IMR-90 (cell line): ENCODE data around the gene CRISP2. TPM values are rescaled to one million over a fixed set of nuclear protein-coding genes. Genes with fewer than 3 reads are reported as not detected.

ENCODE experiments used
- ATAC-seq: fragments of 200-7000 bp; cut with Tn5 transposase; 2 replicates; pipeline ENCODE4 v1.9.1; 2020; ENCODE audit warnings: low read depth, mild to moderate bottlenecking, moderate library complexity
- BruUV-seq: library from RNA; stranded (reverse); fragments of 400-500 nt; replicated peaks from 2 replicates; lab custom pipeline; 2021; lab: Mats Ljungman, UMichigan
- CTCF ChIA-PET: fragments of 300-600 bp; formaldehyde crosslinking; extraction: SDS; loops from one replicate; lab custom pipeline; 2021; ENCODE audit warnings: antibody characterized with exemption; lab: Yijun Ruan, JAX
- POLR2A ChIA-PET: fragments of 300-600 bp; sonication (Branson Sonifier 250); formaldehyde crosslinking; loops from one replicate; lab custom pipeline; 2022; ENCODE audit warnings: antibody characterized with exemption; ENCODE audit not compliant: unreplicated experiment; lab: Charles Lee
- DNase-seq: peaks from one replicate; pipeline ENCODE4 v3.0.0; 2013
- H2AFZ ChIP-seq: replicated peaks from 2 replicates; pipeline ENCODE3; 2013; ENCODE audit warnings: low read length, mild to moderate bottlenecking; ENCODE audit not compliant: poor library complexity
- H2AK5ac ChIP-seq: 2 replicates; pipeline ENCODE4 v1.6.1; 2013; ENCODE audit warnings: low read depth, low read length, inconsistent platforms
- H2AK9ac ChIP-seq: replicated peaks from 2 replicates; pipeline ENCODE3; 2013; ENCODE audit warnings: mild to moderate bottlenecking, low read depth, low read length, moderate library complexity; ENCODE audit not compliant: poor library complexity
- H2BK120ac ChIP-seq: 2 replicates; pipeline ENCODE4 v1.6.1; 2013; ENCODE audit warnings: low read depth, low read length, inconsistent platforms
- H2BK15ac ChIP-seq: 3 replicates; pipeline ENCODE4 v1.6.1; 2013; ENCODE audit warnings: low read depth, low read length, inconsistent platforms
- H2BK20ac ChIP-seq: 2 replicates; pipeline ENCODE4 v1.6.1; 2013; ENCODE audit warnings: low read depth, mild to moderate bottlenecking, inconsistent platforms, low read length, moderate library complexity
- H2BK5ac ChIP-seq: 2 replicates; pipeline ENCODE4 v1.6.1; 2013; ENCODE audit warnings: mild to moderate bottlenecking, low read depth, low read length, inconsistent platforms; ENCODE audit not compliant: poor library complexity, severe bottlenecking
- H3K14ac ChIP-seq: replicated peaks from 2 replicates; pipeline ENCODE4 v1.6.1; 2013; ENCODE audit warnings: low read depth, low read length, inconsistent platforms
- H3K18ac ChIP-seq: 2 replicates; pipeline ENCODE4 v1.6.1; 2013; ENCODE audit warnings: low read depth, low read length, control low read depth
- H3K23ac ChIP-seq: 2 replicates; pipeline ENCODE4 v1.6.1; 2013; ENCODE audit warnings: low read depth, low read length, inconsistent platforms
- H3K27ac ChIP-seq: 2 replicates; pipeline ENCODE4 v1.5.1; 2013; ENCODE audit warnings: mild to moderate bottlenecking, control low read depth, low read length; ENCODE audit not compliant: insufficient read depth
- H3K27me3 ChIP-seq: 2 replicates; pipeline ENCODE4 v1.6.1; 2013; ENCODE audit warnings: low read length; ENCODE audit not compliant: control insufficient read depth, insufficient read depth
- H3K36me3 ChIP-seq: 2 replicates; pipeline ENCODE4 v1.6.1; 2013; ENCODE audit warnings: low read length, mixed read lengths; ENCODE audit not compliant: control insufficient read depth, insufficient read depth
- H3K4ac ChIP-seq: 2 replicates; pipeline ENCODE4 v1.6.1; 2013; ENCODE audit warnings: low read depth, low read length, inconsistent platforms
- H3K4me1 ChIP-seq: 2 replicates; pipeline ENCODE4 v1.6.1; 2013; ENCODE audit warnings: low read length, mixed read lengths; ENCODE audit not compliant: control insufficient read depth, insufficient read depth
- H3K4me2 ChIP-seq: 2 replicates; pipeline ENCODE4 v1.6.1; 2013; ENCODE audit warnings: low read depth, mild to moderate bottlenecking, control low read depth, low read length, moderate library complexity
- H3K4me3 ChIP-seq: 2 replicates; pipeline ENCODE4 v1.5.1; 2013; ENCODE audit warnings: low read depth, mild to moderate bottlenecking, control low read depth, low read length, moderate library complexity; ENCODE audit not compliant: insufficient read depth
- H3K56ac ChIP-seq: 2 replicates; pipeline ENCODE4 v1.6.1; 2013; ENCODE audit warnings: low read length, inconsistent platforms; ENCODE audit not compliant: insufficient read depth; ENCODE audit errors: extremely low read depth
- H3K79me1 ChIP-seq, 2 experiments: 2 replicates each; pipeline ENCODE4 v1.6.1; 2013; ENCODE audit warnings: low read length in 2 of 2, inconsistent platforms in 1 of 2, low read depth in 1 of 2
- H3K9ac ChIP-seq: 2 replicates; pipeline ENCODE4 v1.6.1; 2013; ENCODE audit warnings: low read depth, low read length, control low read depth
- H3K9me1 ChIP-seq: 2 replicates; pipeline ENCODE4 v1.6.1; 2013; ENCODE audit warnings: low read length, inconsistent platforms; ENCODE audit not compliant: insufficient read depth
- H3K9me3 ChIP-seq: 2 replicates; pipeline ENCODE4 v1.6.1; 2013; ENCODE audit warnings: low read length; ENCODE audit not compliant: control insufficient read depth, insufficient read depth
- H4K20me1 ChIP-seq: 2 replicates; pipeline ENCODE4 v1.6.1; 2013; ENCODE audit warnings: low read length, inconsistent platforms; ENCODE audit not compliant: insufficient read depth
- H4K5ac ChIP-seq: 2 replicates; pipeline ENCODE4 v1.6.1; 2013; ENCODE audit warnings: mild to moderate bottlenecking, low read depth, low read length, control low read depth
- H4K8ac ChIP-seq, 2 experiments: 2 replicates each; pipeline ENCODE4 v1.6.1; 2013; ENCODE audit warnings: low read depth in 2 of 2, low read length in 2 of 2, control low read depth in 1 of 2, inconsistent platforms in 1 of 2
- H4K91ac ChIP-seq: 2 replicates; pipeline ENCODE4 v1.6.1; 2013; ENCODE audit warnings: low read depth, low read length, inconsistent platforms; ENCODE audit not compliant: insufficient read depth
- NFE2L2 ChIP-seq: fragments of 150-350 bp; IDR thresholded peaks from 2 replicates; pipeline ENCODE4 v1.6.1; 2016; ENCODE audit warnings: low read depth, mild to moderate bottlenecking, low read length
- POLR2A ChIP-seq: IDR thresholded peaks from 2 replicates; pipeline ENCODE4 v1.6.1; 2012; ENCODE audit warnings: mild to moderate bottlenecking, low read depth, low read length
- RFX5 ChIP-seq: IDR thresholded peaks from 2 replicates; pipeline ENCODE4 v1.8.0; 2012; ENCODE audit warnings: low read depth, mild to moderate bottlenecking, low read length, moderate library complexity
- USF2 ChIP-seq: fragments of 150-350 bp; IDR thresholded peaks from 2 replicates; pipeline ENCODE4 v1.6.1; 2017; ENCODE audit warnings: mild to moderate bottlenecking, antibody characterized with exemption, low read length, low read depth
- WGBS, 2 experiments: methylation state at CpG; one replicate each; pipeline versions ENCODE4 v1.1.5 to v1.1.7; 2013; ENCODE audit warnings: missing lambda C conversion rate in 2 of 2; ENCODE audit not compliant: insufficient read length in 1 of 2; ENCODE audit errors: extremely low coverage in 2 of 2; 5-methylcytosine and 5-hydroxymethylcytosine counted together
- dilution Hi-C: fragments of 300-500 bp; cut with HindIII; formaldehyde crosslinking; loops from one replicate; pipeline ENCODE4 v1.14.3; 2018; ENCODE audit warnings: low sequenced_read_pairs; ENCODE audit not compliant: unreplicated experiment
- in situ Hi-C: fragments of 300-500 bp; cut with MboI; formaldehyde crosslinking; loops from 3 replicates; pipeline ENCODE4 v1.14.3; 2019; ENCODE audit warnings: low sequenced_read_pairs, inconsistent platforms, mixed read lengths
- intact Hi-C: fragments of 100-400 bp; cut with micrococcal nuclease; formaldehyde crosslinking; loops from 2 replicates; pipeline ENCODE4 v1.10.0; 2022
- polyA plus RNA-seq, 3 experiments: library from polyadenylated mRNA; depleted of rRNA; stranded (reverse); fragments of >200 nt; gene quantifications; 2 replicates each; pipeline ENCODE4 v1.2.3, GENCODE V29; 2012; ENCODE audit warnings: low replicate concordance in 1 of 3
- total RNA-seq: library from RNA; depleted of rRNA; stranded (reverse); fragments of >200 nt; gene quantifications from 2 replicates; pipeline ENCODE4 v1.2.3, GENCODE V29; 2012

The CRISP2 gene
- total and polyA plus RNA-seq, 2 of the 4 experiments (the other 2 are of a cell fraction): not detected

GRCh38 chr6:49693512-49693911 lies 19.8 kb downstream of the CRISP2 start:
- ChIA-PET CTCF (no interaction called here), POLR2A (no interaction called here)
- H2BK15ac ChIP-seq: no peak overlapping the region
- dilution Hi-C loops (no loop called here), intact Hi-C loops (no loop called here), in situ Hi-C loops (no loop called here)
- no peak overlapping the region for H2AFZ ChIP-seq
- H3K9me3 ChIP-seq: no peaks in the 10 kb centered on the region; the same call in 1 of the 2 replicates
- no peak overlapping the region for H2AK9ac ChIP-seq
- BruUV-seq: no TSS peak
- no peak overlapping the region for H2BK5ac ChIP-seq
- H4K91ac ChIP-seq: no peak overlapping the region
- no peaks in the 10 kb centered on the region for H3K36me3 ChIP-seq
- no peak overlapping the region for H2AK5ac ChIP-seq
- H3K79me1 ChIP-seq: no peaks in the 10 kb centered on the region
- no peak overlapping the region for H2BK20ac ChIP-seq
- no peak overlapping the region for H2BK120ac ChIP-seq
- WGBS, 2 experiments: no CpG with 5 or more reads among the region's 1 CpG
- H3K56ac ChIP-seq: no peak overlapping the region
- H3K18ac ChIP-seq: no peak overlapping the region
- H3K4ac ChIP-seq: no peak overlapping the region
- H3K23ac ChIP-seq: no peak overlapping the region
- no peak overlapping the region for H4K5ac ChIP-seq
- no peak overlapping the region for H3K27ac ChIP-seq
- no peaks in the 10 kb centered on the region for H3K4me1 ChIP-seq
- no peak overlapping the region for H3K14ac ChIP-seq
- no peak for ATAC-seq
- DNase-seq: no peak
- no peak overlapping the region for H3K4me3 ChIP-seq
- H4K20me1 ChIP-seq: no peaks in the 10 kb centered on the region
- no peak overlapping the region for H3K9ac ChIP-seq
- no peak overlapping the region for H4K8ac ChIP-seq
- H3K27me3 ChIP-seq: no peaks in the 10 kb centered on the region
- H3K9me1 ChIP-seq: no peaks in the 10 kb centered on the region
- no peak overlapping the region for H3K4me2 ChIP-seq
- no peak for TF ChIP-seq NFE2L2
- TF ChIP-seq USF2: no peak
- no peak for TF ChIP-seq POLR2A
- TF ChIP-seq RFX5: no peak
